GM19351 (cell line): ENCODE data around the gene TMEM19.

Experiments used
- ATAC-seq: cut with Tn5 transposase; IDR thresholded peaks from one replicate; pipeline ENCODE4 v1.9.1; 2021; ENCODE audit warnings: mild to moderate bottlenecking, moderate library complexity; ENCODE audit not compliant: unreplicated experiment

TMEM19 gene

GRCh38 chr12:71708658-71709057 lies 22.8 kb downstream of the TMEM19 start:
- ATAC-seq = no peak

- no peak for ATAC-seq
Observed at GRCh38 chr12:71710276-71711125, 24.6 kb downstream of the TMEM19 start.

GRCh38 chr12:71718611-71719010 lies 32.7 kb downstream of the TMEM19 start:
- ATAC-seq = no peak

- no peak for ATAC-seq
Observed at GRCh38 chr12:71719647-71720370, 33.9 kb downstream of the TMEM19 start.

GRCh38 chr12:71721783-71722505 lies 36.1 kb downstream of the TMEM19 start:
- no peak for ATAC-seq

DNA sequence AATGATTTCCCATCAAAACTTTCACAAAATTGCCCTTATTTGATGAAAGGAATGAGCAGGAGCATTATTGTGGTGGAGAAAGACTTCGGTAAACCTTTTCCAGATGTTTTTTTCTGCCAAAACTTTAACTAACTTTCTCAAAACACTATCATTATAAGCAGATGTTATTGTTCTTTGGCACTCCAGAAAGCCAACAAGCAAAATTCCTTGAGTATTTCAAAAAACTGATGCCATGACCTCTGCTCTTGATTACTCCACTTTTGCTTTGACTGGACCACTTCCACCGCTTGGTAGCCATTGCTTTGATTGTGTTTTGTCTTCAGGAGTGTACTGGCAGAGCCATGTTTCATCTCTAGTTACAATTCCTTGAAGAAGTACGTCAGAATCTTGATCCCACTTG lies 39.1 kb downstream of the TMEM19 start:
- ATAC-seq = no peak

- ATAC-seq = no peak
Observed at GRCh38 chr12:71726548-71726947, 40.7 kb downstream of the TMEM19 start.

- no peak for ATAC-seq
Observed at GRCh38 chr12:71727958-71728357, 42.1 kb downstream of the TMEM19 start.

- ATAC-seq = no peak
Observed at GRCh38 chr12:71730936-71731335, 45.1 kb downstream of the TMEM19 start.

- ATAC-seq = peak; percentile 53
Observed at GRCh38 chr12:71731439-71732356, 45.8 kb downstream of the TMEM19 start.

- ATAC-seq = no peak
Observed at GRCh38 chr12:71732357-71732712, 46.5 kb downstream of the TMEM19 start.

GRCh38 chr12:71737197-71737596 lies 51.3 kb downstream of the TMEM19 start:
- no peak for ATAC-seq

DNA sequence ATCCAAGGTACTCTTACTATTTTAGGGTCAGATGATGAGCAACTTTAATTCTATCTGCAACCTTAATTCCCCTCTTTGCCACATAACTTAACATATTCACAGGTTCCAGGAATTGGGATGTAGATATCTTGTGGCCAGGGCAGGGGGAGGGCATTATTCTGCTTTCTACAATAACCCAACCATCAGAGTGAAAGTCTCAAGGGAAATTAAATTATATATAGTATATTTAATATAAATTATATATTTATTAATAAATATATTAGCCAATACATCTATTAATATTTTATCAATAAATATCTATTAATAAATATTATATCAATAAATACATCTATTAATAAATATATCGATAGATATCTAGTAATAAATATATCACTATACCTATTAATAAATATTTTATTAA lies 57.1 kb downstream of the TMEM19 start:
- no peak for ATAC-seq

- ATAC-seq = no peak
Observed at GRCh38 chr12:71744522-71745300, 58.8 kb downstream of the TMEM19 start.

DNA sequence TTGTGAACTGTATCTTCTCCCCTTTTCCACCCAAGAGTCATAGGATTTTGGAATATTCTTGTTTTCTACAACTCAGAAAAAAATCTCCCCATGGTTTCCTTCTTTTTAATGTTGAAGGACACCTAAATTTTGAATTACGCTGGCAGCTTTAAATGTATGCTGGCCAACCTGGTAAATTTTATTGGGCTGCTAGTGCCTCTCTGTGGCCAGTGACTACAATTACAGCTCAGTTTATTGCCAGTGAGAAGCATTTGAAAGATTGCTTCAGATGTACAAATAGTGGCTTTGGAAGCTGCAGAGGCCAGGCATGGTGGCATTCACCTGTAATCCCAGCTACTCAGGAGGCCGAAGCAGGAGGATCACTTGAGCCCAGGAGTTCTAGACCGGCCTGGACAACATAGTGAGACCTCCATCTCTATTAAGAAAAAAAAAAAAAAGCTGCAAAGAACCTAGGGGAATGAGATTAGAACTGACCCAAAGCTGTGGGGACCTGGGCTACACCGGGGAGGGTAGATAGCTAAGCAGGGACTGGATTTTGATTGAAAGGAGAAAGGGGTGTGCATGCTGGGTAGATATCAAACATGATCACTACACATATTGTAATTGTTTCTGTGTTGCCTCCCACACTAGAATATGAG lies 61.2 kb downstream of the TMEM19 start:
- ATAC-seq = peak; percentile 95

DNA sequence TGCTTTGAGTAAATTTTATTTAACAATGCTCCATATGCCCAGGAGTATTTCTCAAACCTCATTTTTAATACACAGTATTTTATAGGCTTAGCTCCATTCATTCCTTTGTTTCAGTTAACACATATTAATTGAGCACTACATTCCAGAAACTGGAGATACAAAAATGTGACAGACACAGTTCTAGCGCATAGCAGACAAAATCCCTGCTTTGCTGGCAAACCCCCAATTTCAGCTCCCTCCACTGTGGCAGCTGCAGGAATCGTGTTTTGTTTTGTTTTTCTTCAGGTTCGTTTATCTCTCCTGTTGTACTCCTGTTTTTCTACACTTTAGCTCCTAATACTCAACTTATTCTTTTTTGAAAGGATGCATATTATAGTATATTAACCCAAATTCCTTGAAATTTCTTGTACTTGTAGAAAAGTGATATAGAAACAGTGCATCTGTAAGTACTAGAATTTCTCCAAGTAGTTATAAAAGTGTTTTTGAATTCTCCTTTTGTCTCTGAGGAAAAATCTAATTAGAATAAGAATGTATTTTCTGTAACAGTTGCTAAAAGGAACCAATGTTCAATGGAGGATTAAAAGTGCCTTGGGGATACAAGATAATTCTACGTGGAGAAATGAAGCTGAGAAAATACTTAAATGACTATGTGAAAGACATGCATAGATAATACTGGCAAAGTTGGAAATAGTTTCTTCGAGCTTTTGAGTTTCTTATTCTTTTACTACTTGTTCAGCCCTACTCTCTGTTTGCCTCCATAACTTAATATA lies 62.4 kb downstream of the TMEM19 start:
- no peak for ATAC-seq

GRCh38 chr12:71749666-71750065 lies 63.8 kb downstream of the TMEM19 start:
- ATAC-seq = no peak

DNA sequence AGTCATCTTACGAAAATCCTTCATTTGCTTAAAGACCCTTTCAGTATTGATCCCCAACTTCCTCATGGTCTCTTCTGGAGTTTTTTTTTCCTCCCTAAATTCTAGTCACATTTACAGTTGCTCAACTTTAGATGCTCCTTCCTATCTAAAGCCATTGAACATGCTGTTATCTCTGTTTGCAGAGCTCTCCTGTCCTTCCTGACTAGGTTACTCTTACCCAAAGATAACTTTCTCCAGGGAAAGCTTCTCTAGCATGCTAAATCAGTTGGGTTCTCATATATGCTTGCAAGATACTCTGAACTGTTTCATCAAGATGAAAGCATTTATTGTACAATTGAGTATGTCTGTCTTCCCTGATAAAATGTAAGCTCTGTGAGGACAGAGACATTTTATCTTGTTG lies 67.0 kb downstream of the TMEM19 start:
- ATAC-seq = no peak
